Stimulated activated CD4-positive, alpha-beta T cell treated with anti-CD3 and anti-CD28 coated beads, Interleukin-4, amount 100 ng/mL, for 48 hours (primary cell): Measurements from ENCODE around the gene MYBPC3.
A peak's percentile ranks its signal among the peaks of the same experiment; 100 is the strongest.

Source experiments
- DNase-seq, 2 donors: peaks; one replicate each; pipeline ENCODE4 v3.0.0-alpha.2; 2020; ENCODE audit warnings: low read depth in 2 of 2

Gene MYBPC3

DNA sequence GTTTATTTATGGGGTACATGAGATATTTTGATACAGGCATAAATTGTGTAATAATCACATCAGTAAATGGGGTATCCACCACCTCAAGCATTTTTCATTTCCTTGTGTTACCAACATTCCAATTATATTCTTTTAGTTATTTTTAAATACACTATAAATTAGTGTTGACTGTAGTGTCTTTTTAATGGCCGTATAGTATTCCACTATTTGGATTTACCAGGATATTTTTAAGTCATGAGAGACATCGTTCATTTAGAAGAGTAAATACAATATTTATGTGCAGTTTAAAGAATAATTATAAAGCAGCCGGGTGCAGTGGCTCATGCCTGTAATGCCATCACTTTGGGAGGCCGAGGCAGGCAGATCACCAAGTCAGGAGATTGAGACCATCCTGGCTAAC, 32.0 kb upstream of the MYBPC3 start:
- no peak for DNase-seq

DNA sequence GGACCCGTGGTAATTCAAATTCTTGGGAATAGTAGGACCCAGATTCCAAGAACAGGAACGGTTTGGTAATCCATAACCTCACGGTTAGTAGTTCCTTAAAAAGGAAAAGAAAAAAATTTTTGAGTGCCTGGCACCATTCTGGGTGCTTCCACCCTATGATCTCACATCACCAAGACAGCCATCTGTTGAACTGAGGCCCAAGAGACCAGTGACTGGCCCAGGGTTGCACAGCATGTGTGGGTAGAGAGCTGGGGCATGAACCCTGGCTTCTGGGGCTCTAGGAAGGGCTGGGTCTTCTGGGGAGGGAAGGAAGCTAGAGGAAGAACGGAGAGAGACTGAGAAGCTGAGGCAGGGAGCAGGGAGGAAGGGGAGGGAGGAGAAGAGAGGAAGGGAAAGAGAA, 30.6 kb upstream of the MYBPC3 start:
- DNase-seq: no peak

DNA sequence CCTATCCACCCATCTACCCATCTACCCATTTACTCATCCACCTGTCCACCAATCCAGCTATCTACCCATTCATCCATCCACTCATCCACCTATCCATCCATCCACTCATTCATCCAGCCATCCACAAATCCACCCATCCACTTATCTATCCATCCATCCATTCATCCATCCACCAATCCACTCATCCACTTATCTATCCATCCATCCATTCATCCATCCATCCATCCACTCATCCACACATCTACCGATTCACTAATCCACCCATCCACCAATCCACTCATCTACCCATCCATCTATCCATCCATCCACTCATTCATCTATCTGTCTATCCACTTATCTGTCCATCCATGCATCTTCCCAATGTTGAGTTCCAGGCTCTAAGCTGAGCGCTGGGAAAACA, 27.6 kb upstream of the MYBPC3 start:
- no peak for DNase-seq

DNA sequence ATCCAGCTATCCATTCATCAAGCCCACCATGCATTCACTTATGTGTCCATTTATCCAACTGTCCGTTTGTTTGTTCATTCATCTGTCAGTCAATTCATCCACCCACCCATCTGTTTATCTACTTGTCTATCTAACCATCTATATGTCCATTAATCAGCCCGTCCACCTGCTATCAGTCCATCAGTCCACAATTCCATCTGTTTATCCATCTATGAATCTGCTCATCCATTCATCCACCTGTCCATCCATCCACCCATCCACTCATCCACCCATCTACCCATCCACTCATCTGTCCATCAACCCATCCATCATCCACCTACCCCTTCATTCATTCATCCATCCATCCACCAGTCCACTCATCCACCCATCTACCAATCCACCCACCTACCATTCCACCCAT, 26.8 kb upstream of the MYBPC3 start:
- DNase-seq: no peak

DNA sequence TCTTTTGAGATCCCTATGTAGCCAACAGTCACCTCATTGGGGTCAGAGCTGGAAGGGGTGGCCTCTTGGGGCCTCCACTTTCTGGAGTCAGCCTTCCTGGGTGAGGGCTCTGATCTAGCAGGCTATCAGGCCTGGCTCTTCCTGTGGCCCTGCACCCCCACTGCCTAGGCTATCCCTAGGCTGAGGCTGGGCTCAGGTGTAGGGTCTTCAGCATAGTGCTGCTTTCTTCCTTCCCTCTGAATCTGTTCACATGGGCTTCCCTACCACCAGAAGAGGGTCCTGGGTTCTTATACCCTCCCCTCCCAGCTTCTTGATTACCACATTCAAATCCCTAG, 26.3 kb upstream of the MYBPC3 start:
- DNase-seq: no peak

DNA sequence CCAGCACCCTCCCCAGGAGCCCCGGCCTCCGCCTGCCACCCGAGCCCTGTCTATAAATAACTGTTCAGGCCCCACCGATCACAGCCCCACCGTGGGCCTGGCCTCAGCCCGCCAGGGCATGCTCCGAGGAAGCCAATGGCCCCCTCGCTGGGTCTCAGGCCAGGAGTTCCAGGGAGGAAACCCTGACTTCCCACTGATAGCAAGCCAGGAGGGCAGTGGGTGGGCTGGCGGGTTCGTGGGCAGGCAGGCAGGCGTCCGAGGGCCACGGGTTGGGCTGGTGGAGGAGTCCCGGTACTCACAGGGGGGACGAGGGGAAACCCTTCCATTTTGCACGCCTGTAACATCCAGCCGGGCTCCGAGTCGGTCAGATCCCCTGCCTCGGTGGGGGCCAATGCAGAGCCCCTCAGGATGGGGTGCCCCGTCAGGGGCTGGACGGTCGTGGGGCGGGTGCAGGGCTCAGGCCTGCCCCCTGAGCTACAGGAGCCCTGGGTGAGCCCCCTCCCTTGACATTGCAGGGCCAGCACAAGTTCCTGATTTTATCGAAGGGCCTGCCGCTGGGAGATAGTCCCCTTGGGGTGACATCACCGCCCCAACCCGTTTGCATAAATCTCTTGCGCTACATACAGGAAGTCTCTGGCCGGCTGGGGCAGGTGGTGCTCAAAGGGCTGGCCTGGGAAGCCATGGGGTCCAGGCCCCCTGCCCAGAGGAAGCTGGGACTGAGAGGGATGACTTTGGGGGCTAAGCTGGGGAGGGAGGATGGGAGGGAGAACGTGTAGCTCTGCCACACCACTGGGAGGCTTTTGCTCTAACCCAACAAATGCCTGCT, 25.7 kb upstream of the MYBPC3 start, which contains the start of gene SPI1:
Gene SPI1 (minus strand): TSS at position 538 of the 826 bp plus-strand sequence. CDS start 194 bp downstream, at position 344.
- no peak for DNase-seq

DNA sequence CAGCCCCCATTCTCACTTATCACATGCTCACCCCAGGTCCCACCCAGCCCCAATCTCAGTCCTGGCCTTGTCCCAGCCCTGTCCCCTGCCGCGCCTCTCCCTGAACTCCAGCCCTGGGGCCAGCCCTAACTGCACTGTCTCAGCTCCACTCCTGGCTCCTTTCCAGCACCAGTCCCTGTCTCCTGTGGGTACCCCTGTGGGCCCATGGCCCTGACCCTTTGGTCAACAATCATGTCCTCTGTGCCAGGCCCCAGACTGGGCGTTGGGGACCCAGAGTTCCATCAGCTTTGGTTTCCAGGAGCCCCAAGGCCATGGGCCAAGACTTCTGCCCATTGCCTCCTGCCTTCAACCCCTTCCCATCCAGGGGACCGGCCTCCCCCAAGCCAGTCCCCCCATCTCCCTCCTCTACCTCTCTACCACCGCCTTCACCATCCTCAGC, 25.1 kb upstream of the MYBPC3 start:
- DNase-seq: no peak

DNA sequence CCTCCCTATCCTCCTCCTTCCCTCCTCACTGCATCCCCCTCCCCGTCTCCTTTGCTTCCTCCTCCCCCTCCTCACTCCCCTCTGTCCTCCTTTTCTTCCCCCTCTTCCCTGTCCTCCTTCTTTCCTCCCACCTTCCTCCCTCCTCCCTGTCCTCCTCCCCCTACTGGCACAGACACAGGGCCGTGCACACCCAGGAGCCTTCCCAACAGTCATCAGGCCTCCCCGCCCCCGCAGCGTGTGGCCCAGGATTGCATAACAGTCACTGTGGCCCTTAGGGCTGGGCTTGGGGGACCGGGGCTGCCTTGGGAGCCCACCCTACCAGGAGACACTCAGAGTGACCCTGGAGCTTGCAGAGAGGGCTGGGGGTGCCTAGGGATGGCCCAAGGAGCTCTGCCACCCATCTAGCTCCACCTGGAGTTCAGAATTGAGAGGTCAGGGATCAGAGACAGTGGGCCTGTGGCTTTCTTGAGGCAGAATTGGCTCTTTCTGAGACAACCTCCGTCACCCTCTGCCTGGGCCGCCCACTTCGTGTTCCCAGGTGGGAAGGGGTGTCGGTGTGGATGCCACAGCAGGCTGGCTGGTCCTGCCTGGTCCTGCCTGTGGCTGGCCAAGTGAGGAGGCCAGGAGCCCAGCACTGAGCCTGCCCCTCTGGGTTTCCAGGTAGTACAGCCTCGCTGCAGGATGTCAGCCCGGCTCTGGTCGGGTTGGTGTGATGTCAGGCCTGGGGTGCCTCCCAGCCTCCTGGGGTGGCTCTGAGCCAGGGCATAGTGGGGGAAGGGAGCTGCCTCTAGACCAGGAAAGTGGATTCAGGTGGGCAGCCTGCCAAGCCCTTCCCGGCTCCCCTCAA, 24.2 kb upstream of the MYBPC3 start:
- no peak for DNase-seq

DNA sequence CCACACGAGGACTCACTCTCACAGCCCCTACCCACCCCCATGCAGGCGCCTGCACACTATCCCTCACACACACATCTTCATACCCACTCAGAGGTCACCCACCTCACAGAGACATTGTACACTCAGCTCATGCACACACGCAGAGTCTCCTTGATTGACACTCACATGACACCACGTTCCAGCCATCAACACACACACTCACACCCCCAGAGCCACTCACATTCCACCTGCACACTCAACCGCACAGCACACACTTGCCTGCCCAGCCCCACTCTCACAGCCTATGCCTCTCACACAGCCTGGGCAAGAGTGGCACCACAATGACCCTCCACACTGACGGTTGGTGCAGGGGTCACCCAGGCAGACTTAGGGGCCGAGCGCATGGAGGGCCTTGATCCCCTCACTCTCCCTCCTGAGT, 23.6 kb upstream of the MYBPC3 start:
- DNase-seq: no peak

DNA sequence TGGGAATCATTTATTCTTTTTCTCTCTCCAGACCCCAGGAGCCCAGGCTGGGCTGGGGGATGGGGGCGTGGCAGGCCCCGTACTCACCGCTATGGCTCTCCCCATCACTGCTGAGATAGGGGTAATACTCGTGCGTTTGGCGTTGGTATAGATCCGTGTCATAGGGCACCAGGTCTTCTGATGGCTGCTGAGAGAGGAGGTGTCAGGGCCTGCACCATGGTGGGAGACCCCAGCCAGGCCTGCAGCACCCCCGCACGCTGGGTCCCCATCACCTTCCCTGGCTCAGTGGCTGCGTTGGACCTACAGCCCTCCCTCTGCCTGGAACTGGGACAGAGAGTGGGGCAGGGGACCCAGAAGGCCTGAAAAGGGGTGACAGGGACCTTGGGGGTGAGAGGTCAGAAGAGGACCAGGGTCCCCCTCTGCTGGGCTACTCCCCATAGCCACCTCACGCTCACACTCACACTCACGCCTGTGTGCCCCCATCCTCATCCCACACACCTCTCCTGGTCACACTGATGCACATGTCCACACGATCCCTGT, 23.1 kb upstream of the MYBPC3 start:
- DNase-seq: no peak

DNA sequence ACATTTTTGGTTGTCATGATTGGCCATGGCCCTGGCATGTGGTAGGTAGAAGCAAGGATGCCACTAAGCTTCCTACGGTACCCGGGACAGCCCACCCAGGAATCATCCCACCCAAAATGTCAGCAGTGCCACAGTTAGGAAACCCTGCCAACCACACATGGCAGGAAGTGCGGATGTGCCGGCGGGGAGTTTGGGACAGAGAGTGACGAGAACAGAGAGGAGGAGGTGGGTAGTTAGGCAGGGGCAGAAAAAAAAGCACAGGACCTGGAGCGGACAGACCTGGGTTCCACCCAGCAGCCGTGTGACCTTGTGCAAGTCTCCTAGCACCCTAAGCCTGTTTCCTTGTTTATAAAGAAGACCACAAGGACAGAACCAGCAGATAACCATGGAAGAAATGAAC, 22.5 kb upstream of the MYBPC3 start:
- DNase-seq: no peak

DNA sequence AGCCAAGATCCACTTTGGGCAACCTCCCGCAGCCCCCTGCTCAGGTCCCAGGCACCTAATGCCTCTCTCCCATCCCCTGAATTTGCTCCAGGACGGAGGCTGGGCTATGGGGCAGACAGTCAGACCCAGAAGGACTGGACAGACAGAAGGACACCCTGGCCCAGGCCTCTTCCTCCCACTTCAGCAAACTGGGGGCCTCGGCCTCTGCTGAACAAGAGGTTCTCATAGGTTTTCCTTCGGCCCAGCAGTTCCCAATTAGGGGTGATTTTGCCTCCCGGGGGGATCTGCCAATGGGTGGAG, 22.2 kb upstream of the MYBPC3 start:
- no peak for DNase-seq

DNA sequence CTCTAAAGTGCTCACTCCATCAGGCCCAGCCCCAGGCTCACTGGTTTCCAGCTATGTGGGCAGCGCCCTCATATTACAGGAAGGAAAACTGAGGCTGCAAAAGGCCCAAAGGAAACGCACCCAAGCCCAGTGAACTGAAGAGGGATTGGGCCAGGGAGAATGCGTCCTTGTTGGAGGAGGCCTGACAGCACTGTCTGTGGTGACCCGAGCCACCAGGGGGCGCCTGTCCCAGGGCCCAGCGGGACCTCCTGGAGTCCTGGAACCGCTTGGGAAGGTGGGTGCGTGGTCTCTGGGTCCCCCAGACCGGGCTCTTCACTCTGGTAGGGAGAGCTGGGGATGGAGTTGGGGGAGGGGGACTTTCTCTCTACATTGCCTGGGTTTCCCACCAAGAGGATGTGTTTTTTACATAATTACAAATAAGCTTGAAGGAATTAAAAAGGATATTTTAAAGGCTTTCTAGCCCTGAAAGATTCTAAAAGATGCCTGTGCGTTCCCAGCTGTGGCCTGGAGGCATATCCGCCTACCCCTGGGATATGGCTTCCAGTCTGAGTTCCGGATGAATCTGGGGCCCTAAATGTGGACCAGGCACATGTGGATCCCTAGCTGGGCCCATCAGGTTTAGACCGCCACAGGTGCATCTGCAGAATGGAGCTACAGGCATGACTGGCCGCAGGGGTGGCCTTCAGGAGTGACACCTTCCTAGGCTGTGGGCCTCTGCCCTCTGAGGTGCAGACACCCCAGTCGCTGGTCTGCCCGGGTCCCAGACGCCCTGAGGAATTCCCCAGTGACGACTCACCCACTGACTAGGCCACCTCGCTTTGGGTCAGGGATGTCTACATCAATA, 21.6 kb upstream of the MYBPC3 start:
- DNase-seq: peak; percentile 84 to 87

DNA sequence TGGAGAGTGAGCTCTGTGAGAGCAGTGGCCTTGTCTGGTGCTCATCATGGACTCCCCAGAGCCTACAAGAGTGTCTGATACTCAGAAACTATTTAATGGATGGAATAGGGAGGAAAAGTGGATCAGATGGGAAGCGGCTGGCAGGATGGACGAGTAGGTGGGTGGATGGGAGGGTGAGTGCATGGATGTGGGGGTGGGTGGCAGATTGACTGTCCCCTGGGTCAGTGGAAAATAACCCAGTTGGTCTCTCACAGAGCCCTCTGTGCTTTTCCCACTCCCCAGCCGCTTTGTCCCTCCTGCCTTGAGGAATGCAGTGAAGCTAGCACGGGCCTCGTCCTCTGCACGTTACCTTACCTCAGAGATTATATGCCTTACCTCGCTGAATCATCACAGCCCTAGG, 19.9 kb upstream of the MYBPC3 start:
- DNase-seq: no peak

DNA sequence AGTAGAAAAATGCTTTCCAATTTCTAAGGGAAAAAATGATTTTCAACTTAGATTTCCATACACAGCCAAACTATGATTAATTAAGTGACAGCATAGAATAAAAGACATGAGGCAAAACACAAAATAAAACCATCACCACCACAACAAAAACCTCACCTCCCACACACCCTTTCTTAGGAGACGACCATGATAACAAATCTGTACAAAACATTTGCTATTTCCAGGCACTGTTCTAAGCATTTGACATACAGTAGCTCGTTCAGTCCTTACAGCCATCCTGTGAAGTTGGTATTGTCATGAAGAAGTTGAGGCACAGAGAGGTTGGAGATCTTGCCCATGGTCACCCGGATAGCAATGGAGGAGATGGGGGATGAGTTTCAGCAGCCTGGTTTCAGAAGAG, 17.2 kb upstream of the MYBPC3 start:
- DNase-seq: no peak

DNA sequence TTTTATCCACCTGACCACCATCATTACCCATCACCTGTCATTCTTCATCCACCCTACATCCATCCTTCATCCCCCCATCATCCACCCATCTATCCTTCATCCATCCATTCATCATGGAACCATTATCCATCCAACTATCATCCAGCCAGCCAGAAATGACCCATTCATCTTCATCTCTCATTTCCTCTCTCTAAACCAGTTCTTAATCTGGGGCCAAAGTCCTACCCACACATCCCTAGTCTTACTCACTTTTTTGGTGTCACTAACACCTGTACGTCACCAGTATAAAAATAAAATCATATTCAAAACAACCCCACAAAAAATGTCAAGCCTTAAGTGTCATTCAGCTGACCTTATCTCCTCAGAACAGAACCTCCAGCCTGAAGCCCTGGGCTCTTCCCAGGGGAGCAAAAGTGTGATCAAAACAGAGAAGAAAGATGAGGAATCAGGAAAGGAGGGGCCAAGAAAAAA, 13.6 kb upstream of the MYBPC3 start:
- DNase-seq: no peak

DNA sequence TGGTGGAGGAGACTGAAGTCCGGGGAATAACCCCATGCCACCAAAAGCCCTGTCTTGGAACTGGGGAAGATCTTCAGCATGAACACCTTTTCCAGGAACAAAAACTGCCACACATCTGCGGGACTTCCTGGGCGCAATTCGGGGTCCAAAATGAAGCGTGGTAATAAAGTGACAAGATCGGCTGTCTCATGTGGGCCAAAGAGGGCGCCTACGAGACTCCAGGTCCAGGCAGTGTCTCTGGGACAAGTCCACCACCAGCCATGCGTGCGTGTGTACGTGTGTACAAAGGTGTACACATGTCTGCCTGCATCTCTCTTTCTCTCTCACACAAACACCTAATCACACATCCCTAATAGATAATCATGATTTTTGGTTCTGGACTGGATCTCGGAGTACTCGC, 8.9 kb upstream of the MYBPC3 start:
- DNase-seq: no peak

DNA sequence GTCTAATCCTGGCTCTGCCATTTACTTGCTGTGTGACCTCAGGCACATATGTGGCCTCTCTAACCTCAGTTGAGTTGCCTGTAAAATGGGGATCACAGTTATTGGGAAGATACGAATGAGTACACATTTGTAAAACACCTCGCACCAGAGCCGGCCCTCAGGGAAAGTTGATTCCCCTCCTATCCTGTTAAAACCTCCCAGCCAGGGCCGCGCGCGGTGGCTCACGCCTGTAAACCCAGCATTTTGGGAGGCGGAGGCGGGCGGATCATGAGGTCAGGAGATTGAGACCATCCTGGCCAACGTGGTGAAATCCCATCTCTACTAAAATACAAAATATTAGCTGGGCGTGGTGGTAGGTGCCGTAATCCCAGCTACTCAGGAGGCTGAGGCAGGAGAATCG, 7.8 kb upstream of the MYBPC3 start:
- DNase-seq: no peak

DNA sequence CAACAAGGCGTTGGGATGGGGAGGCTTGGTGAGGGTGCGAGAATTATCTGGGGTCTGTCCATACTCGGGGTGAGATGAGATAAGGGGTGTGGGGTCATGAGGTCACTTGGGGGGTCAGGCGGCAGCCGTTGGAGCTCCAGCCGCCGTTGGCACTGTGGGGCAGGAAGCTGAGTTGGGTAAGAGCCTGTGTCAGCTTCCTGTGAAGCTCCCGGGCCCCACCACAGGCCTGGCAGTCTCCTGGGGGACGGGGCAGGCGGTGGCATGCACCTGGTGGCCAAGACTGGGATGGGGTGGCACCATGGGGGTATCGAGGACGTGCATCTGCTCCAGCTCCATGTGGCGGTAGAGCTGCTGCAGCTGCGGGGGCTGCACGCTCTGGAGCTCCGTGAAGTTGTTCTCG, 7.1 kb upstream of the MYBPC3 start:
- no peak for DNase-seq

DNA sequence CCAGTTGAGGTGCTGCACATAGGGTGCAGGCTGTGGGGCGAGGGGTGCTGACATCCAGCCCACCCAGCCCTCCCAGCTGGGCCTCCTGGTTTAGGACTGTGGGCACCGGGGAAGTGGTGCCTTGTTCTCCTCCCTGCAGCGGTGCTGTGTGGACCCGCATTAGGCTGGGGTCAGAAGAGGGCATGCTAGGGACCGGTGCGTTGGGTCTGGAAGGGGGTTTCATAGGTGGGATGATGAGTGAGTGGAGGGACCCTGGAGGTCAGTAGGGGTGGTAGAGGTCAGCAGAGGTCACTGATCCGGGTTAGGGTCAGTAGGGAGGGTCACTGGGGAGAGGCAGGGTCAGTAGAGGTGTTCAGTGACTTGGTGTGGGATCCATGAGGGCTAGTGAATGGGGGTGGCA, 6.7 kb upstream of the MYBPC3 start:
- no peak for DNase-seq

DNA sequence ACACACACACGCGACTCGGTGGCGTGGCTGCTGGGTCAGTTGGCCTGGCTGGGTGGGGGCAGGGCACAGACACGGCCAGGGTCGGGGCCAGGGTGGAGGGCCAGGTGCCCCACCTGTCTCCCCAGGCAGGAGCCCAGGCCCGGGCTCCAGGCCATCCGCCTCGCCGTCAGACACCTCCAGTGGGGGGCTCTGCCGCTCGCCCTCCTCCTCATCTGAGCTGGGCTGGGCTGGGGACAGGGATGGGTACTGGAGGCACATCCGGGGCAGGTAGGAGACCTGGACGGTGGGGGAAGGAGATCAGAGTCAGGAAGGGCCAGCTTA, 6.2 kb upstream of the MYBPC3 start:
- no peak for DNase-seq
